ENCODE results near the gene CACNG6.
"Not testable (repeated sequence)": the region's sequence is repeated elsewhere in the genome, so short reads cannot be mapped to it uniquely, and the experiment has no call there.

The CACNG6 gene

GRCh38 chr19:54002495-54003315 is 11.3 kb downstream of the CACNG6 start:
- DNase-seq (ENCODE audit: low read depth) = no peak

GRCh38 chr19:54009440-54009839 is 18.0 kb downstream of the CACNG6 start:
- DNase-seq (ENCODE audit: low read depth) = no peak

- DNase-seq (ENCODE audit: low read depth) = no peak
These were observed 19.0 kb downstream of the CACNG6 start for GRCh38 chr19:54010474-54010873.

GRCh38 chr19:54011507-54012211 is 20.2 kb downstream of the CACNG6 start:
- no peak for DNase-seq (ENCODE audit: low read depth)

GRCh38 chr19:54013866-54014265 is 22.4 kb downstream of the CACNG6 start:
- no peak for DNase-seq (ENCODE audit: low read depth)

GRCh38 chr19:54014920-54015560 is 23.6 kb downstream of the CACNG6 start:
- no peak for DNase-seq (ENCODE audit: low read depth)

GRCh38 chr19:54017261-54017660 is 25.8 kb downstream of the CACNG6 start:
- DNase-seq (ENCODE audit: low read depth) = no peak

GRCh38 chr19:54021363-54021762 is 29.9 kb downstream of the CACNG6 start:
- DNase-seq (ENCODE audit: low read depth) = no peak

GRCh38 chr19:54021932-54022331 is 30.5 kb downstream of the CACNG6 start:
- DNase-seq (ENCODE audit: low read depth) = no peak

- DNase-seq (ENCODE audit: low read depth) = no peak
These were observed 31.8 kb downstream of the CACNG6 start for GRCh38 chr19:54023191-54023590.

GRCh38 chr19:54024660-54025059 is 33.2 kb downstream of the CACNG6 start:
- DNase-seq (ENCODE audit: low read depth) = no peak

GRCh38 chr19:54026656-54027055 is 35.2 kb downstream of the CACNG6 start:
- DNase-seq (ENCODE audit: low read depth) = no peak

GRCh38 chr19:54029301-54029700 is 37.9 kb downstream of the CACNG6 start:
- DNase-seq (ENCODE audit: low read depth) = no peak

- DNase-seq (ENCODE audit: low read depth) = peak; percentile 39
These were observed 38.6 kb downstream of the CACNG6 start for GRCh38 chr19:54029930-54030490.

- DNase-seq (ENCODE audit: low read depth) = no peak
These were observed 39.6 kb downstream of the CACNG6 start for GRCh38 chr19:54030895-54031586.

- no peak for DNase-seq (ENCODE audit: low read depth)
These were observed 44.1 kb downstream of the CACNG6 start for GRCh38 chr19:54035215-54036178.

- not testable (repeated sequence) for DNase-seq (ENCODE audit: low read depth)
These were observed 45.1 kb downstream of the CACNG6 start for GRCh38 chr19:54036542-54036941.

- no peak for DNase-seq (ENCODE audit: low read depth)
These were observed 48.6 kb downstream of the CACNG6 start for GRCh38 chr19:54040003-54040402.

- no peak for DNase-seq (ENCODE audit: low read depth)
These were observed 50.7 kb downstream of the CACNG6 start for GRCh38 chr19:54041969-54042606.

GRCh38 chr19:54042989-54043388 is 51.6 kb downstream of the CACNG6 start:
- DNase-seq (ENCODE audit: low read depth) = no peak
